Measurements from ENCODE around the gene OSBPL5.

DNA sequence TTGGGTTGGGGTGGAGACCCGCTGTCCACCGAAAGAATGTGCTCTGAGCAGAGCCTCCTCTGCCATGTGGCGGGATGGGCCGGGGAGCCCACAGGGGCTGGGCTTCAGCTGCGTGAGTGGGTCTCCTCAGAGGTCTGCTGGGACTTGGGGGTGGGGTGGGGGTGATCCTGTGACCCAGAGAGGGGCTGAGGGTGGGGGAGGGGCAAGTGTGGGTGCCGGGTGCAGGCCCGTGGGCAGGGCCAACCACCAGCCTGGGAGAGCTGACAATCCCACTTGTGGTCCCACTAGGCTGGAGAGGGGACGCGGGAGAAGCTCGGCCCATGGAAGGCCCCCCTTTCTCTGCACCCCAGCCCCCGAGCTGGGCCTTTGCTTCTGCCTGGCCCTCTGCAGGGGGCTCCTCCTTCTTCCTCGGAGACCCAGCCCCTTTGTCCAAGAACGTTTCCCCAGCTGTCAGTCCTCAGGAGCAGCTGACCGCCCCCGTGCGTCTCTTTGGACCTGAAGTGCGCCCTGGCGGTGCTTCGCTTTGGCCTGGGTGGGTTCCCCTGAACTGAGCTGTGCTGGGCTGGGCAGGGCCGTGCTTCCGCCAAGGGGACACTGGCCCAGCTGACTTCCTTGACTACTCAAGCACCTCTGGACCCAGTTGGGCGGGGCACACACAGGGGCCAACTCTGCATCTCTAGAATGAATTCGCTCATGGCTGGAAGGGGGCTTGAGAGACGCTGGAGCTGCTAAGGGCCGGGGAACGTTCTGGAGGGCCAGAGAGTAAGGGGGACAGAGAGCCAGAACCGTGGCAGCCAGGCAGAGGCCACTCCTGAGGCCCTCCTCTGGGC, 30.2 kb downstream of the OSBPL5 start:
- TF ChIP-seq, protein P1, sequence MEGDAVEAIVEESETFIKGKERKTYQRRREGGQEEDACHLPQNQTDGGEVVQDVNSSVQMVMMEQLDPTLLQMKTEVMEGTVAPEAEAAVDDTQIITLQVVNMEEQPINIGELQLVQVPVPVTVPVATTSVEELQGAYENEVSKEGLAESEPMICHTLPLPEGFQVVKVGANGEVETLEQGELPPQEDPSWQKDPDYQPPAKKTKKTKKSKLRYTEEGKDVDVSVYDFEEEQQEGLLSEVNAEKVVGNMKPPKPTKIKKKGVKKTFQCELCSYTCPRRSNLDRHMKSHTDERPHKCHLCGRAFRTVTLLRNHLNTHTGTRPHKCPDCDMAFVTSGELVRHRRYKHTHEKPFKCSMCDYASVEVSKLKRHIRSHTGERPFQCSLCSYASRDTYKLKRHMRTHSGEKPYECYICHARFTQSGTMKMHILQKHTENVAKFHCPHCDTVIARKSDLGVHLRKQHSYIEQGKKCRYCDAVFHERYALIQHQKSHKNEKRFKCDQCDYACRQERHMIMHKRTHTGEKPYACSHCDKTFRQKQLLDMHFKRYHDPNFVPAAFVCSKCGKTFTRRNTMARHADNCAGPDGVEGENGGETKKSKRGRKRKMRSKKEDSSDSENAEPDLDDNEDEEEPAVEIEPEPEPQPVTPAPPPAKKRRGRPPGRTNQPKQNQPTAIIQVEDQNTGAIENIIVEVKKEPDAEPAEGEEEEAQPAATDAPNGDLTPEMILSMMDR (IDR thresholded peaks at IDR 0.05 in 4 of 5, conservative IDR thresholded peaks at IDR 0.05 in 1 of 5), result no peak
- no peak for TF ChIP-seq POLR2A (IDR thresholded peaks at IDR 0.05)

Data from gastrocnemius medialis (tissue), 4 donors.